ENCODE measurements around the gene SCMH1.

DNA sequence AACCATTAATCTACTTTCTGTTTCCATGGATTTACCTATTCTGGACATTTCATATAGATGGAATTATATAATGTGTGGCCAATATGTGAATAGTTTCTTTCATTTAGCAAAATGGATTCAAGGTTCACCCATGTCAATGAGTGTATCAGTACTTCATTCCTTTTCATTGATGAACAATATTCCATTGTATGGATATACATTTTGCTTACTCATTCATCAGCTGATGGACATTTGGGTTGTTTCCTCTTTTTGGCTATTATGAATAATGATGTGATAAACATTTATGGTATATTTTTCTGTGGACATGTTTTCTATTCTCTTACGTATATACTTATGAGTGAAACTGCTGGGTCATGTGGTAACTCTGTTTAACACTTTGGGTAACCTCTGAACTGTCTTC lies 97.8 kb downstream of the SCMH1 start:
- TF ChIP-seq, protein P1, sequence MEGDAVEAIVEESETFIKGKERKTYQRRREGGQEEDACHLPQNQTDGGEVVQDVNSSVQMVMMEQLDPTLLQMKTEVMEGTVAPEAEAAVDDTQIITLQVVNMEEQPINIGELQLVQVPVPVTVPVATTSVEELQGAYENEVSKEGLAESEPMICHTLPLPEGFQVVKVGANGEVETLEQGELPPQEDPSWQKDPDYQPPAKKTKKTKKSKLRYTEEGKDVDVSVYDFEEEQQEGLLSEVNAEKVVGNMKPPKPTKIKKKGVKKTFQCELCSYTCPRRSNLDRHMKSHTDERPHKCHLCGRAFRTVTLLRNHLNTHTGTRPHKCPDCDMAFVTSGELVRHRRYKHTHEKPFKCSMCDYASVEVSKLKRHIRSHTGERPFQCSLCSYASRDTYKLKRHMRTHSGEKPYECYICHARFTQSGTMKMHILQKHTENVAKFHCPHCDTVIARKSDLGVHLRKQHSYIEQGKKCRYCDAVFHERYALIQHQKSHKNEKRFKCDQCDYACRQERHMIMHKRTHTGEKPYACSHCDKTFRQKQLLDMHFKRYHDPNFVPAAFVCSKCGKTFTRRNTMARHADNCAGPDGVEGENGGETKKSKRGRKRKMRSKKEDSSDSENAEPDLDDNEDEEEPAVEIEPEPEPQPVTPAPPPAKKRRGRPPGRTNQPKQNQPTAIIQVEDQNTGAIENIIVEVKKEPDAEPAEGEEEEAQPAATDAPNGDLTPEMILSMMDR (IDR thresholded peaks at IDR 0.05) = no peak
- no peak for TF ChIP-seq POLR2AphosphoS5 (IDR thresholded peaks at IDR 0.05; ENCODE audit: low read depth, low read length)

All from Panc1 (cell line).